Upper lobe of left lung (tissue), 6 donors: ENCODE results near the gene AQR. TPM values are rescaled to one million over a fixed set of nuclear protein-coding genes. Genes with fewer than 3 reads are reported as not detected.

Experiments used
- ATAC-seq, 2 donors: fragments of 200-7000 bp; cut with Tn5 transposase; one replicate each; pipeline ENCODE4 v1.9.1; 2022; ENCODE audit warnings: mild to moderate bottlenecking in 2 of 2, moderate library complexity in 2 of 2; ENCODE audit not compliant: low FRiP score in 2 of 2
- DNase-seq, 2 donors: peaks; one replicate each; pipeline ENCODE4 v3.0.0-alpha.2; 2019 to 2020
- H3K27ac ChIP-seq, 4 donors: fragments of 200-600 bp; sonication (generic); one replicate each; pipeline ENCODE4 v1.5.1; 2016 to 2019
- H3K27me3 ChIP-seq, 4 donors: fragments of 200-600 bp; sonication (generic); one replicate each; pipeline ENCODE4 v1.5.1; 2017 to 2019
- H3K36me3 ChIP-seq, 4 donors: fragments of 200-600 bp; sonication (generic); one replicate each; pipeline ENCODE4 v1.5.1; 2016 to 2019
- H3K4me1 ChIP-seq, 4 donors: fragments of 200-600 bp; sonication (generic); one replicate each; pipeline ENCODE4 v1.5.1; 2018 to 2019
- H3K4me3 ChIP-seq, 4 donors: fragments of 200-600 bp; sonication (generic); one replicate each; pipeline ENCODE4 v1.5.1; 2017 to 2019; ENCODE audit warnings: mild to moderate bottlenecking in 2 of 4, moderate library complexity in 1 of 4
- H3K9me3 ChIP-seq, 4 donors: fragments of 200-600 bp; sonication (generic); one replicate each; pipeline ENCODE4 v1.5.1; 2018 to 2019
- CTCF ChIP-seq, 6 experiments: fragments of 450-650 bp in 4 of 6; fragments of 200-600 bp in 2 of 6; sonication (generic) in 2 of 6; IDR thresholded peaks; one replicate each; pipeline ENCODE4 v1.5.1; 2016 to 2019; ENCODE audit warnings: antibody characterized with exemption in 6 of 6
- EP300 ChIP-seq, 4 donors: sonication (generic); formaldehyde crosslinking; IDR thresholded peaks; one replicate each; pipeline ENCODE4 v1.5.1; 2017; ENCODE audit warnings: antibody characterized with exemption in 4 of 4, control low read depth in 2 of 4
- POLR2A ChIP-seq, 4 donors: fragments of 450-650 bp; IDR thresholded peaks; one replicate each; pipeline ENCODE4 v1.5.1; 2016 to 2017; ENCODE audit warnings: antibody characterized with exemption in 4 of 4, mild to moderate bottlenecking in 2 of 4
- POLR2AphosphoS5 ChIP-seq, 2 donors: sonication (generic); formaldehyde crosslinking; IDR thresholded peaks; one replicate each; pipeline ENCODE4 v1.5.1; 2017; ENCODE audit warnings: antibody characterized with exemption in 2 of 2
- WGBS, 2 donors: methylation state at CpG; one replicate each; pipeline ENCODE4 v1.1.5; 2017 to 2018; 5-methylcytosine and 5-hydroxymethylcytosine counted together
- total RNA-seq, 6 donors: library from RNA; depleted of rRNA in 4 of 6; stranded (reverse); fragments of >200 nt in 4 of 6; gene quantifications; one replicate each; pipeline versions ENCODE4 v1.1.0 to v1.2.1, GENCODE V29; 2016 to 2021
- donor health status: DM: no; HTN: no; CAD: no; lungs with moderate emphysema.
- donor health status: DM: no; HTN: yes; CAD: no; lungs with severe emphysema.

Gene AQR
- total RNA-seq, 6 donors from 2014 or later: 9.9 to 40.2 (median 22.6) TPM

- ATAC-seq (no peak), DNase-seq (no peak)
- no peak overlapping the region for H3K27ac ChIP-seq
- H3K4me1 ChIP-seq: no peaks in the 10 kb centered on the region
- H3K4me3 ChIP-seq: no peak overlapping the region
- H3K36me3 ChIP-seq: peaks cover 5 to 78% (median 47%) of the 10 kb centered on the region in 4 donors
- WGBS, 2 donors: 83 to 98% methylated on average over 7 of the region's 7 CpGs
- no peaks in the 10 kb centered on the region for H3K27me3 ChIP-seq
- H3K9me3 ChIP-seq: peaks cover 0 to 12% (median 5%) of the 10 kb centered on the region in 4 donors
- TF ChIP-seq EP300 (IDR thresholded peaks at IDR 0.05) (no peak), POLR2A (IDR thresholded peaks at IDR 0.05) (no peak), POLR2AphosphoS5 (IDR thresholded peaks at IDR 0.05) (no peak), CTCF (IDR thresholded peaks at IDR 0.05) (no peak)
Observed at GRCh38 chr15:34892963-34893591, 76.5 kb downstream of the AQR start.

GRCh38 chr15:34890424-34890823 is 79.1 kb downstream of the AQR start:
- Histone ChIP-seq H3K27ac (no peak overlapping the region), H3K4me3 (no peak overlapping the region), H3K27me3 (no peaks in the 10 kb centered on the region), H3K36me3 (peaks cover 10 to 74% (median 42%) of the 10 kb centered on the region in 4 donors), H3K4me1 (no peaks in the 10 kb centered on the region), H3K9me3 (peaks cover 0 to 12% (median 5%) of the 10 kb centered on the region in 4 donors)
- WGBS, 2 donors: 71 to 85% methylated on average over 2 of the region's 2 CpGs
- DNase-seq: no peak
- TF ChIP-seq CTCF (IDR thresholded peaks at IDR 0.05) (no peak), POLR2A (IDR thresholded peaks at IDR 0.05) (no peak), EP300 (IDR thresholded peaks at IDR 0.05) (no peak), POLR2AphosphoS5 (IDR thresholded peaks at IDR 0.05) (no peak)
- no peak for ATAC-seq

- H3K9me3 ChIP-seq: peaks cover 0 to 12% (median 5%) of the 10 kb centered on the region in 4 donors
- TF ChIP-seq CTCF (IDR thresholded peaks at IDR 0.05) (no peak), POLR2AphosphoS5 (IDR thresholded peaks at IDR 0.05) (no peak)
- H3K36me3 ChIP-seq: peaks cover 10 to 81% (median 43%) of the 10 kb centered on the region in 4 donors
- H3K4me1 ChIP-seq: no peaks in the 10 kb centered on the region
- no peak for ATAC-seq
- no peaks in the 10 kb centered on the region for H3K27me3 ChIP-seq
- 81 to 90% methylated on average over 7 of the region's 7 CpGs for WGBS, 2 donors
- no peak overlapping the region for H3K27ac ChIP-seq
- no peak overlapping the region for H3K4me3 ChIP-seq
- DNase-seq: no peak
Observed at GRCh38 chr15:34889476-34889875, 80.1 kb downstream of the AQR start.

- Histone ChIP-seq H3K27me3 (no peaks in the 10 kb centered on the region), H3K4me1 (no peaks in the 10 kb centered on the region), H3K27ac (no peak overlapping the region), H3K9me3 (no peaks in the 10 kb centered on the region), H3K4me3 (no peak overlapping the region), H3K36me3 (peaks cover 4 to 86% (median 44%) of the 10 kb centered on the region in 4 donors)
- DNase-seq (no peak), ATAC-seq (no peak)
- TF ChIP-seq CTCF (IDR thresholded peaks at IDR 0.05) (no peak), POLR2AphosphoS5 (IDR thresholded peaks at IDR 0.05) (no peak), POLR2A (IDR thresholded peaks at IDR 0.05) (no peak), EP300 (IDR thresholded peaks at IDR 0.05) (no peak)
Observed at GRCh38 chr15:34886134-34886533, 83.4 kb downstream of the AQR start.

GRCh38 chr15:34883633-34884032 is 85.9 kb downstream of the AQR start:
- 94 to 100% methylated on average over 2 of the region's 2 CpGs for WGBS, 2 donors
- peaks cover 4 to 85% (median 44%) of the 10 kb centered on the region in 4 donors for H3K36me3 ChIP-seq

More at GRCh38 chr15:34883633-34884032, 85.9 kb downstream of the AQR start:
- Histone ChIP-seq H3K27ac (no peak overlapping the region), H3K4me3 (no peak overlapping the region), H3K4me1 (no peaks in the 10 kb centered on the region), H3K27me3 (no peaks in the 10 kb centered on the region), H3K9me3 (no peaks in the 10 kb centered on the region)
- DNase-seq (no peak), ATAC-seq (no peak)
- TF ChIP-seq CTCF (IDR thresholded peaks at IDR 0.05) (no peak), POLR2A (IDR thresholded peaks at IDR 0.05) (no peak), EP300 (IDR thresholded peaks at IDR 0.05) (no peak), POLR2AphosphoS5 (IDR thresholded peaks at IDR 0.05) (no peak)
